Suprapubic skin (tissue), 4 donors: Measurements from ENCODE around the gene MTCL1. TPM values are rescaled to one million over a fixed set of nuclear protein-coding genes. Genes with fewer than 3 reads are reported as not detected.

ENCODE experiments used
- DNase-seq, 2 donors: peaks; one replicate each; pipeline ENCODE4 v3.0.0-alpha.2; 2019; ENCODE audit warnings: low spot score in 2 of 2
- H3K27ac ChIP-seq: fragments of 200-600 bp; sonication (generic); one replicate; pipeline ENCODE4 v1.5.1; 2019
- H3K27me3 ChIP-seq: fragments of 200-600 bp; sonication (generic); one replicate; pipeline ENCODE4 v1.5.1; 2019
- H3K36me3 ChIP-seq: fragments of 200-600 bp; sonication (generic); one replicate; pipeline ENCODE4 v1.5.1; 2019
- H3K4me1 ChIP-seq: fragments of 200-600 bp; sonication (generic); one replicate; pipeline ENCODE4 v1.5.1; 2019
- H3K4me3 ChIP-seq: fragments of 200-600 bp; sonication (generic); one replicate; pipeline ENCODE4 v1.5.1; 2019; ENCODE audit warnings: mild to moderate bottlenecking
- H3K9me3 ChIP-seq: fragments of 200-600 bp; sonication (generic); one replicate; pipeline ENCODE4 v1.5.1; 2019
- EP300 ChIP-seq: sonication (generic); formaldehyde crosslinking; IDR thresholded peaks from one replicate; pipeline ENCODE4 v1.6.1; 2017; ENCODE audit warnings: antibody characterized with exemption
- POLR2A ChIP-seq, 2 donors: fragments of 450-650 bp; IDR thresholded peaks; one replicate each; pipeline ENCODE4 v1.6.1; 2017; ENCODE audit warnings: antibody characterized with exemption in 2 of 2, mild to moderate bottlenecking in 2 of 2, moderate library complexity in 2 of 2
- POLR2AphosphoS5 ChIP-seq, 3 donors: sonication (generic); formaldehyde crosslinking; IDR thresholded peaks; one replicate each; pipeline ENCODE4 v1.6.1; 2017; ENCODE audit warnings: antibody characterized with exemption in 3 of 3
- whole genome bisulfite sequencing: methylation state at CpG from one replicate; pipeline ENCODE4 v1.1.5; 2018; 5-methylcytosine and 5-hydroxymethylcytosine counted together
- total RNA-seq, 4 donors: library from RNA; depleted of rRNA; stranded (reverse); fragments of >200 nt; gene quantifications; one replicate each; pipeline ENCODE4 v1.1.0, GENCODE V29; 2016
- TF ChIP-seq, protein P1 (sequence below), 2 donors: fragments of 200-600 bp in 1 of 2; fragments of 450-650 bp in 1 of 2; sonication (generic) in 1 of 2; IDR thresholded peaks; one replicate each; pipeline ENCODE4 v1.5.1; 2016 to 2019; ENCODE audit warnings: antibody characterized with exemption in 2 of 2, mild to moderate bottlenecking in 1 of 2, moderate library complexity in 1 of 2

MTCL1 gene
- total RNA-seq, 4 donors from 2014 or later: 7.0 to 9.4 (median 8.1) TPM

DNA sequence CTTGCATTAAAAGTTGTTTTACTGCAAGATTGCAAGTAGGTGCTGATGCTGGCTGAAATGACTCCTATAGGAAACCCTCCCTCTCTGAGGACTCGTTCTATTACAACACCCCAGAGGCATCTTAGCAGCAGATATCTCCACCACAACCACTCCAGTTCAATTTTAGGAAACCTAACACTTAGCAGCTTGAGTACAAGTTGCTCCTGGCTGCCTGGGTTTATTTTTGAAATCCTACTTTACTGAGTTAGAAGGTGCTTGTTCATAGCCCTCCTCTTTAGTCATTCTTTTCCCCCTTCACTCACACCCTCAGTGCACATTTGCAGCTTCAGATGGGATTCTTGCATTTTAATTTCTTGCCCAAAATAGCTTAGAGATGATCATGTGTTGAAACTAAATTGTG lies 111.5 kb downstream of the MTCL1 start:
- WGBS: 33% methylated on average over 1 of the region's 1 CpG
- no peak for DNase-seq
- H3K27me3 ChIP-seq: no peaks in the 10 kb centered on the region
- no peak overlapping the region for H3K4me3 ChIP-seq
- no peaks in the 10 kb centered on the region for H3K9me3 ChIP-seq
- no peaks in the 10 kb centered on the region for H3K4me1 ChIP-seq
- H3K27ac ChIP-seq: no peak overlapping the region
- no peaks in the 10 kb centered on the region for H3K36me3 ChIP-seq
- TF ChIP-seq POLR2A (IDR thresholded peaks at IDR 0.05) (no peak), EP300 (no peak), POLR2AphosphoS5 (IDR thresholded peaks at IDR 0.05) (no peak)
- TF ChIP-seq, protein P1, sequence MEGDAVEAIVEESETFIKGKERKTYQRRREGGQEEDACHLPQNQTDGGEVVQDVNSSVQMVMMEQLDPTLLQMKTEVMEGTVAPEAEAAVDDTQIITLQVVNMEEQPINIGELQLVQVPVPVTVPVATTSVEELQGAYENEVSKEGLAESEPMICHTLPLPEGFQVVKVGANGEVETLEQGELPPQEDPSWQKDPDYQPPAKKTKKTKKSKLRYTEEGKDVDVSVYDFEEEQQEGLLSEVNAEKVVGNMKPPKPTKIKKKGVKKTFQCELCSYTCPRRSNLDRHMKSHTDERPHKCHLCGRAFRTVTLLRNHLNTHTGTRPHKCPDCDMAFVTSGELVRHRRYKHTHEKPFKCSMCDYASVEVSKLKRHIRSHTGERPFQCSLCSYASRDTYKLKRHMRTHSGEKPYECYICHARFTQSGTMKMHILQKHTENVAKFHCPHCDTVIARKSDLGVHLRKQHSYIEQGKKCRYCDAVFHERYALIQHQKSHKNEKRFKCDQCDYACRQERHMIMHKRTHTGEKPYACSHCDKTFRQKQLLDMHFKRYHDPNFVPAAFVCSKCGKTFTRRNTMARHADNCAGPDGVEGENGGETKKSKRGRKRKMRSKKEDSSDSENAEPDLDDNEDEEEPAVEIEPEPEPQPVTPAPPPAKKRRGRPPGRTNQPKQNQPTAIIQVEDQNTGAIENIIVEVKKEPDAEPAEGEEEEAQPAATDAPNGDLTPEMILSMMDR (IDR thresholded peaks at IDR 0.05): no peak

DNA sequence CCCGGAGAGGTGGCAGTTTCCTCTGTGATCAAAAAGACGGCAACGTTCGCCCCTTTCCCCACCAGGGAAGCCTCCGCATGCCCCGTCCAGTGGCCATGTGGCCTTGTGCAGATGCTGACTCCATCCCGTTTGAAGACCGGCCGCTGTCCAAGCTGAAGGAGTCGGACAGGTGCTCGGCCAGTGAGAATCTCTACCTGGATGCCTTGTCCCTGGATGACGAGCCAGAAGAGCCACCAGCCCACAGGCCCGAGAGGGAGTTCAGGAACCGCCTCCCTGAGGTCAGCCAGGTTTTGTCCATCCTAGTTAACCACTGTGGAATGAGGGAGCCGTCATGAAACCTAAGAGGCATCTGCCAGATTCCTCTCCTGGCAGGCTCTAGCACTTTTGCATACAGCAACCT lies 113.6 kb downstream of the MTCL1 start:
- Histone ChIP-seq H3K4me3 (no peak overlapping the region), H3K27ac (no peak overlapping the region), H3K4me1 (no peaks in the 10 kb centered on the region), H3K36me3 (no peaks in the 10 kb centered on the region), H3K27me3 (no peaks in the 10 kb centered on the region), H3K9me3 (no peaks in the 10 kb centered on the region)
- no peak for TF ChIP-seq POLR2AphosphoS5 (IDR thresholded peaks at IDR 0.05)
- TF ChIP-seq POLR2A (IDR thresholded peaks at IDR 0.05): no peak
- TF ChIP-seq, protein P1 (IDR thresholded peaks at IDR 0.05): no peak
- TF ChIP-seq EP300: no peak
- 93% methylated on average over 15 of the region's 15 CpGs for WGBS
- DNase-seq: no peak

DNA sequence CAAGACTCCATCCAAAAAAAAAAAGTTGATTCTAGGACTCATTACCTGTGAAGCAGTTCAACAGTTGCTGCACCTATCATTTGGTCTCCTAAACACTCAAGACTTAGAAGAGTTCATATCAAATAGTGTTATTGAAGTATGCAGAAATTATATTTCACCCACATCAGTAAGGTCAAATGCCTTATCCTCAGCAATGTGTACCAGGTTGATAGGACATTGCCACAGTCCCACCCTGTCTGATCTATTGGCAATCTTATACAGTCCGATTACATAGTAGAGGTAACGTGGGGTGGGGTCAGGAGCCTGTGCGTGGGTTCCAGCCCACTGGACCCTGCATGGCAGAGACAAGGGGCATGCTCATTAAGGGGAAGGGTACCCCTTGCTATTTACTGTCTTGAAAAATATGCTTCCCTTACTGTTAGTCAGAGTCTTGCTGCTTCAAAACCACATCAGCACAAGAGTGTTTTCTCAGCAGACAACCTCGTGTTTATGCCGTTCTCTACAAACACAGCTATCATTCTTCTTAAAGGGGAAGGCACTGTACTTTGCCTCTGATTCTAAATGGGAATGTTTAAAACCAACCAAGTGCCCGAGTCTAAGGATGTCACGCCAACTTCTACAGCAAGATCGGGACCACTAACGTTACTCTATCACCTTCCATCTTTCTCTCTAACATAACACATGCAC lies 115.2 kb downstream of the MTCL1 start:
- H3K27me3 ChIP-seq: no peaks in the 10 kb centered on the region
- H3K36me3 ChIP-seq: peaks cover 8% of the 10 kb centered on the region
- no peak for DNase-seq
- H3K4me1 ChIP-seq: no peaks in the 10 kb centered on the region
- TF ChIP-seq POLR2AphosphoS5 (IDR thresholded peaks at IDR 0.05) (no peak), EP300 (no peak), POLR2A (IDR thresholded peaks at IDR 0.05) (no peak)
- TF ChIP-seq, protein P1 (IDR thresholded peaks at IDR 0.05): no peak
- H3K27ac ChIP-seq: no peak overlapping the region
- WGBS: 76% methylated on average over 9 of the region's 9 CpGs
- H3K4me3 ChIP-seq: no peak overlapping the region
- no peaks in the 10 kb centered on the region for H3K9me3 ChIP-seq

DNA sequence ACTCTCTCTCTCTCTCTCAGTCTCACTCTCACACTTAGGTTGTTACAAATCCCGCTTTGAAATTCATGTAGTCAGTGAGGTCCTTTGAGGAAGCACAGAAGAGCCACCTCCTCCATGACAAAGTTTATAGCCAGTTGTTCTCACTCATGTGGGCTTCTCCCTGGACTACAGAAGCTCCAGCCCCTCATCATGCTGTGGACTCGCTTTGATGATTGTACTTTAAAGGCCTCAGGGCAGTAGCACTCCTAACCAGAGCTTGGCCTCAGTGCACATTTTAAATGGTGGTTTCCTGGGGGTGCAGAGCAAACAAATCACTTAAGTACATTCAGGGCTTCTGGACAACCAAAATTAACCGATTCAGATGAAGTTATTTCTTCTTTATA lies 115.7 kb downstream of the MTCL1 start:
- 75% methylated on average over 3 of the region's 3 CpGs for WGBS
- Histone ChIP-seq H3K36me3 (peaks cover 8% of the 10 kb centered on the region), H3K27ac (no peak overlapping the region), H3K9me3 (no peaks in the 10 kb centered on the region), H3K4me3 (no peak overlapping the region), H3K4me1 (no peaks in the 10 kb centered on the region), H3K27me3 (no peaks in the 10 kb centered on the region)
- TF ChIP-seq POLR2A (IDR thresholded peaks at IDR 0.05) (no peak), POLR2AphosphoS5 (IDR thresholded peaks at IDR 0.05) (no peak), EP300 (no peak)
- TF ChIP-seq, protein P1 (IDR thresholded peaks at IDR 0.05): no peak
- DNase-seq: no peak

DNA sequence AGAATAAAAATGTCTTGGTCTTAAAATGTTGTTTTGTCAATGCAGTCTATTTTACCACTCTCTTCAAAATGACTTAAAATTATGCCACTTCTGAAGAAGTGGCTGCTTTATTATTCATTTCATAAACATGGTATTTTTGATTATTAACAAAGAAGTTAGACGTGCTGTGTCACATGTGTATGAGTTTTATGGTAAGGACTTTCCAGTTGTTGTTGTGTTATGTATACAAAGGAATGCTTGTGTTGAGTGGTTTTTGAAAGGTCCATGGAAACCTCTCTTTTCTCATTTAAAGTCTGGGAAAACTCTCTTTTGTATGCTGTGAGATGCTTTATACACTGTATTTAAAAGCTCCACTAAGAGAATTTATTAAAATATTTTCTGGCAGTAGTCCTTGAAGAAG lies 116.2 kb downstream of the MTCL1 start:
- no peaks in the 10 kb centered on the region for H3K27me3 ChIP-seq
- 73% methylated on average over 1 of the region's 1 CpG for WGBS
- TF ChIP-seq POLR2AphosphoS5 (IDR thresholded peaks at IDR 0.05): no peak
- TF ChIP-seq POLR2A (IDR thresholded peaks at IDR 0.05): no peak
- TF ChIP-seq, protein P1 (IDR thresholded peaks at IDR 0.05): no peak
- TF ChIP-seq EP300: no peak
- DNase-seq: no peak
- no peaks in the 10 kb centered on the region for H3K4me1 ChIP-seq
- H3K36me3 ChIP-seq: peaks cover 8% of the 10 kb centered on the region
- H3K4me3 ChIP-seq: no peak overlapping the region
- no peak overlapping the region for H3K27ac ChIP-seq
- no peaks in the 10 kb centered on the region for H3K9me3 ChIP-seq
